C1 segment of cervical spinal cord (tissue), 14 donors: Measurements from ENCODE around the gene SH3BGRL3.
A peak's percentile ranks its signal among the peaks of the same experiment; 100 is the strongest.
"Not testable (repeated sequence)": the region's sequence is repeated elsewhere in the genome, so short reads cannot be mapped to it uniquely, and the experiment has no call there.

Experiments
- DNase-seq, 14 donors: peaks; one replicate each; lab custom pipeline; 2025; lab: John Stamatoyannopoulos, UW

SH3BGRL3 gene

DNA sequence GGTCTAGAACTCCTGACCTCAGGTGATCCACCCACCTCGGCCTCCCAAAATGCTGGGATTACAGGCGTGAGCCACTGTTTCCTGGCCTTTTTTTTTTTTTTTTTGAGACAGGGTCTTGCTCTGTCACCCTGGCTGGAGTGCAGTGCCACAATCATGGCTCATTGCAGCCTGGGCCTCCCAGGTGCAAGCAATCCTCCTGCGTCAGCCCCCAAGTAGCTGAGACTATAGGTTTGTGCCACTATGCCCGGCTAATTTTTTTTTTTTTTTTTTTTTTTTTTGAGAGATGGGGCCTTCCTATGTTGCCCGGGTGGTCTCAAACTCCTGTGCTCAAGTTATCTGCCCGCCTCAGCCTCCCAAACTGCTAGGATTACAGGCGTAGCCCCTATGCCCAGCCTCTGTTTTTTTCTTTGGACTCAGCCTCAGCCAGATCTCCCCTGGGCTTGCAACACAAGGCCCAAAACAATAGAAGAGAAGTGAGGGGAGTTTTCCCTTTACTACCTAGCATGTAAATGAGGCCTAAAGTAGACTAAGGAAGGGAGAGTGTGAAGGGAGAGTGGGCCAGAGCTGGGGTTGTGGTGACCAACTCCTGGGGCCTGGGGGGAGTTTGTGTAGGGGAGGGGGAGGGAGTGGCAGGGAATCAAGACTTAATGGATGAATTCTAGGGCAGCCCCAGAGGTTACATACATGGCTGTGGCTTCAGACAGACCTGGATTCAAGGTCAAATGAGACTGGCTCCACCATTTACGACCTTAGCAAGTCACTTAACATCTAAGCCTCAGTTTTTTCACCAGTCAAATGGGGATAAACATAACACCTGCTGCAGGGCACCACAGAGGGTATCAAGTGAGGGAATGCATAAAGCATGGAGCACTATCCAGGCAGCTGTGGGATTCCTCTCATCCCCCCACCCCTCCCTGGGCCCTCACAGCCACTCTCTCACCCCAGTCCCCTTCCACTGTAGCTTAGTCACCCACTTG, 36.3 kb downstream of the SH3BGRL3 start:
- DNase-seq, result no peak

DNA sequence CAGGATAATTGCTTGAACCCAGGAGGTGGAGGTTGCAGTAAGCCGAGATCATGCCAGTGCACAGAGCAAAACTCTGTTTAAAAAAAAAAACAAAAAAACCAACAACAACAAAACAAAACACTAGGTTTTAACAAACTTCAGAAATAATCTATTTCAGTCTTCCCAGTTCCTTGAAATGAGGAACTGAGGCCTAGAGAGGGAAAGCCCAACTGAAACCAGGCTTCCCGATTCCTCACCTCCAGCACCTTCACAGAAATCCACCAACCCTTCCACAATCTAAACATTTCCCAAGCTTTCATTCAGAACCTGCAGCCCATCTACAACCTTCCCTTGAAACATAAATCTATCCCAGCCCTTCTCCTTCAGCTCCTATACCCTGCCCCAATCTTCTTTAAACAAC, 37.3 kb downstream of the SH3BGRL3 start:
- no peak for DNase-seq

DNA sequence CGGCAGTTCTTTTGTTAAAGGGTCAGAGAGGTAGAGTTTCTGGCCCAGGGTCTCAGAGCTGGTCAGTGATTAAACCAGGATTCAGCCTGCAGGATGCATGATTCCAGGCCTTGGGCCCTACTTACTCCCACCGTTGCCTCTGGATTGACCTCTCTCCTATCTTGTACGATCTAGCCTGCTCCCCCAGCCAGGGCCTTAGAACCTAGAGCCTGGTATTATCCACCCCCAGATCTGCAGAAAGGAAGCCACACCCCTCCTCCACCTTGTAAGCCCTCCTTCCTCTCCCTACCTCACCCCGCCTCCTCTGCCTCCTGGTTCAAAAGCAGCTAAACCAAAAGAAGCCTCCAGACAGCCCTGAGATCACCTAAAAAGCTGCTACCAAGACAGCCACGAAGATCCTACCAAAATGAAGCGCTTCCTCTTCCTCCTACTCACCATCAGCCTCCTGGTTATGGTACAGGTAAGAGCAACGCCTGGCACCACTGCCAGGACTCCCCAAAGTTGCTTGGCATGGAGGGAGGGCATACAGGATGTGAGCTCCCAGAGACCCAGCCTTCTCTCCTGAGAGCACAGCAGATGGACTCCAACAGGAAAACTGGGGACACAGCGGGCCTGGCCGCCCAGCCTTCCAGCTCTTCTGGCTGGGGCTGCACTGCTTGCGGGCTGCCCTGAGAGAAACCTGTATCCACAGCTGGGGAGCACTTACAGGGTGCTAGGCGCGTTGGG, 37.9 kb downstream of the SH3BGRL3 start, which contains the start of gene CD52:
CD52 (plus strand) TSS at position 347 of the 726 bp plus-strand sequence; CDS start at position 407, 60 bp downstream.
- no peak for DNase-seq

DNA sequence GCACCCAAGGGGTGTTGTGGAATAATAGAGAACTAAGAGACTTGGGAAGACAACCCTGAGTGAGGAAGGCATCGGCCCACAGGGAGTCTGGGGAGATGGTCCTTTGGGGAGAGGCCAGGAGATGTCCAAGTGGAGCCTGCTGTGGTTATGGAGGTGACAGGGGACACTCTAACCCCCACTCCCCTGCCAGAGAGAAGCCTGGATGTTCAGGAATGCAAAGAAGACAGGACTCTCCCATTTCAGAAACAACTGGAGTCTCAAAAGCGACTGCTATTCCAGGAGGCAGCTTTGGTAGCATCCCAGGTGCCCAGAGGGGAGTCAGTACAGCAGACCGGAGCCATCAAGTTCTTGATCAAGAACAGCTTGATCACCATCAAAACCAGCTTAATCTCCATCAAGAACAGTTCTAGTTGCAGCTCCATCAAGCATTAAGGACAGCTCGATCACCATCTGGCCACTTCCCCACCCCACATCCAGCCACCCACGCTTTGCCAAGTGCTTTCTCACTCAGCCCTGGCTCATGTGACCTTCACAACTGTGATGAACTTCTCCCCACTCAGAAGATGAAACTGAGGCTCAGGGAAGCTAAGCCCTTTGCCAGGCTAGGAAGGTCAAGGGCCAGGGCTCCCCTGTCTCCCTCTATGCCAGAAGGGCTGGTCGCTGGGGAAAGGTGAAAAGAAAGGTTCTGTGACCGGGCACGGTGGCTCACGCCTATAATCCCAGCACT, 38.6 kb downstream of the SH3BGRL3 start:
- DNase-seq, result peak in 7 of 14 donors; percentile 2 to 29 (median 6)

DNA sequence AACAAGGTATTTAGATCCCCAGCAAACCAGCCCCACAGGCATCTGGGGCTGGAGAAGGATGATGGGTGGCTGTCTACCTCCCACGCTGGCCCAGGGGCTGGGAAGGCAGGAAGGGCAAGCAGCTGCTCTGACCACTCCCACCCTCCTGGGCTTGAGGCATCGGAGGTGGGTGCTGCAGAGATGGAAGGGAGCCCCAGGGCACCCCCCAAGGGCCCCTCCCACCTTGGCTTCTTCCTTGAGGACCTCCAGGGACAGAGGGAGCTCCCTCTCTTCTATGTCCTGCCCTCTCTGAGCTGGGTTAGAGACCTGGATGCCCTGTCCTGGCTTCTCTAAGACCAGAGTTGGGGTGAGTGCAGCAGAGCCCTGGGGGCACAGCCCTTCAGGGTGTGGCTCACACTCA, 41.0 kb downstream of the SH3BGRL3 start:
- DNase-seq, result no peak

DNA sequence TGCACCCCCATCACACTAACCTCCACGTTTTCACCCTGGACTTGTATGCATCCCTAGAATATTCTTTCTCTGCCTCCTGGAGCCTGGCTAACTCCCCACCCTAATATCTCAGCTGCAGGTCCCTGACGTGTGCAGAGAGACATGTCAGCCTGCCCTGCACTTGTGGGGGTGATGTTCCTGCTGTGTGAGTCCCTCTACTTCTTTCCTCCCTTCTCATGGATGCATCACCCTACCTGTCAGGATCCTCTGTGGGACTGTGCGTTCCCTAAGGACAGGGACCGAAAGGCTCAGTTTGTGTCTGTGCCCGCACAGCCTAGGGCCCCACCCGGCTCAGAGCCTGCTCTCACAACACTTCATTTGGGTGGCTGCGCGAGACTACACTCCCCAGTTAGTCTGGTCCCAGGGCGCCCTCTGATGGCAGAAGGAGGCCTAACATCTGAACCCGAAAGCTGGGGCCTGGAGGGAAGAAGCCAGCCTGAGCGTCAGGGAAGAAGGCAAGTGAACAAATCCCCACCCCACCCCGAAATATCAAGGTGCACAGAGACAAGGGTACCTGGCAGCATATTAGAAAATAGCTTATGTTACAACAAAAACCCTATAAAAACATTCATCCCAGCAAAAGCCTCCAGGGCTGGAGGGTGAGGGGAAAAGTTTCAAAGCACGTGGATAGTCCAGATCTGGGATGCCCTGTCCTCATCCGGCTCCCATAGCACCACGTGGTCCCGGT, 41.6 kb downstream of the SH3BGRL3 start:
- peak; percentile 23 to 87 (median 68) for DNase-seq

DNA sequence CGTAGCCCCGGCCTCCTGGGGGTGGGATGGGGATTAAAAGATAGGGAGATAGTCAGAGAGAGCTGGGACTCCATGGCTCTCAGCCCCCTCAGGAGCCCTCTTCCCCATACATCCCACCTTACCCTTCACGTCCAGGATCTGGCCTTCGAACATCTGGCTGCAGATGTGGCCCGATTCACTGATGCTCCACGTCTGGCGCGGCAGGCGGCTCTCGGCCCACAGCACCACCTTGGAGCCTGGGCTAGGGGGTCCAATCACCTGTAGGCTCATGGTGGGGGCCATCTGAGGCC, 42.1 kb downstream of the SH3BGRL3 start:
- no peak for DNase-seq

DNA sequence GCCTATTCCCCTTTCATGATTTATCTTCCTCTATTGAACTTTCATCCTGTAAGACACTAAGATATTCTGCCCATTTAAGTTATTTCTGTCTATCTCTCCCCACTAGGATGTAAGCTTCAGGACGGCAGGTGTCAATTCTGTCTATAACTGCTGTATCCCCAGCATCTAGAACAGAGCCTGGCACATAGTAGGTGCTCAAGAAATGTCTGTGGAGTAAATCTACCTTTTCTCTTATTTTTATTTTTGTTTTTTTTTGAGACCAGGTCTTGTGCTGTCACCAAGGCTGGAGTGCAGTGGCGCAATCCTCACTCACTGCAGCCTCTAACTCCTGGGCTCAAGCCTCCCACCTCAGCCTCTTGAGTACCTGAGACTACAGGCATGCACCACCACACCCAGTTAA, 43.5 kb downstream of the SH3BGRL3 start:
- DNase-seq, result no peak

DNA sequence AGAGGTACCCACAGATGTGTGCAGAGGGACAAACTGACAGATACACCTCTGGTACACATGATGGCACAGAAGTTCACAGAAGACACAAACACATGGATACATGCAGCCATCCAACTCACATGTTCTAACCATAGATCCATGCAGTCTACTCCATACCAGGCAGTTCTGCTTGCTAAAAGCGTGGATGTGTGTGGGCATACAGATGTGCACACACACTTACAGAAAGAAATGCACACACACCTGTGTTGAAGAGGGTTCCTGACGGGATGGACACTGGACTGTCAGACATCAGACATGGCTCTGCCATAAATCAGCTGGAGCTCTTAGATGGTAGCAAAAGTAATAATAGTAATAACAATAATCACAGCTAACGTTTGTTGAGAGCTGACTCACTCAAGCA, 44.7 kb downstream of the SH3BGRL3 start:
- DNase-seq, result no peak

DNA sequence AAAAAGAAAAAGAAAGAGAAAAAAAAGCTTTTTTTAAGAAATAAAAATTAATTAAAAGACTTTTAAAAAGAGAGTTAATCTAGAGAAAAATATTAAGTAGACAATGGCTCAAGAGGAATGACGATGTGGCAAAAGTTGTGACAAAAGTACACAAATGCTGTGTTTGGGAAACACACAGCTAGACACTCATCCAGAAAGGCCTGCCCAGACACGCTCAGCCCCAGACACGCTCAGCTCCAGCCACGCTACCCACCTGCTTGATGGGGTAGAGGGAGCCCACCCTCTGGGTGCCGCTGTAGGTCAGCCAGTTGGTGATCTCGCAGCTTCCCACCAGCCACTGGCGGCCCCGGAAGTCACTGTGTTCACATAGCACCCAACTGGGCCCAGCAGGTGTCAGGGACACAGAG, 48.1 kb downstream of the SH3BGRL3 start:
- no peak for DNase-seq

DNA sequence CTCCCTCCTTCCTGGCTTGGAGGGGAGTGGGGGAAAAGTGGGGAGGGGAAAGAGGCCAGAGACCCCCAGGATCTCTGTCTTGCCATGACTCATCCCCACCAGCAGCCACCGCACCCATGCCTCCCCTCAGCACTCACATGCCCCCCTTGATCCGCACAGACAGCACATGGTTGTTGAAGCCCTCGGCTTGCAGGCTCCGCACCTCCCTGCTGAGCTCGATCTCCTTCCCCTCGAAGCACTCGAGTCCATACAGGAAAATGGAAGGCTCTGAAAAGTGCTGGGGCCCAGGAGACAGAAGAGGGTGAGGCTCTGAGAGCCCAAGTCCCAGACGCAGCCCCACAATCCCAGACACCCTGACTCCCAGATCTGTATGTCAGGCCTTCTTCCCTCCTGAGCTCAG, 48.7 kb downstream of the SH3BGRL3 start:
- DNase-seq, result no peak

DNA sequence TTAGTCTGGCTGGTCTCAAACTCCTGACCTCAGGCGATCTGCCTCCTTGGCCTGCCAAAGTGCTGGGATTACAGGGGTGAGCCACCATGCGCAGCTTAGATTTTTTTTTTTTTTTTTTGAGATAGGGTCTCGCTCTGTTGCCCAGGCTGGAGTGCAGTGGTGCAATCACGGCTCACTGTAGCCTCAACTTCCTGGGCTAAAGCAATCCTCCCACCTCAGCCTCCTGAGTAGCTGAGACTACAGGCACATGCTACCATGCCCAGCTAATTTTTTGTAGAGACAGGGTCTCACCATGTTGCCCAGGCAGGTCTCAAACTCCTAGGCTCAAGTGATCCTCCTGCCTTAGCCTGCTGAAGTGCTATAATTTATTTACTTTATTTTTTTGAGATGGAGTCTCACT, 49.5 kb downstream of the SH3BGRL3 start:
- DNase-seq, result not testable (repeated sequence)

DNA sequence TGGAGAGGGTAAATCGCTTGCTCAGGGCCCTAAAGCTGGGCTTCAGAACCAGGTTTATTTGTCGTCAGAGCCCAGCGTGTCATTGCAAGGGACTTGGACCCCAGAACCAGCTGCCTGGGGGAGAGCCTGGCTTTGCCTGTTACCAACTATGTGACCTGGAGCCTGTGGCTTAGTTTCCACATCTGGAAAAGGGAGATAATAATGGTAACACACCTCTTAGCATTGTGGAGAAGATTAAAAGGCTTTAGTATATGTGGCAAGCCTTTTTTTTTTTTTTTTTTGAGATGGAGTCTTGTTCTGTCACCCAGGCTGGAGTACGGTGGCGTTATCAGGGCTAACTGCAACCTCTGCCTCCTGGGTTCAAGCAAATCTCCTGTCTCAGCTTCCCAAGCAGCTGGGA, 50.4 kb downstream of the SH3BGRL3 start:
- DNase-seq, result no peak
